Endothelial cell of umbilical vein (primary cell): Measurements from ENCODE around the gene ZBTB20. TPM values are rescaled to one million over a fixed set of nuclear protein-coding genes. Genes with fewer than 3 reads are reported as not detected.

Source experiments
- BruUV-seq: library from RNA; stranded (reverse); fragments of 400-500 nt; replicated peaks from 2 replicates; lab custom pipeline; 2021; lab: Mats Ljungman, UMichigan
- CTCF ChIA-PET: fragments of 300-600, 350-600 bp; sonication (Branson Sonifier 250); formaldehyde crosslinking; loops from one replicate; lab custom pipeline; 2021; ENCODE audit warnings: antibody characterized with exemption, inconsistent platforms; lab: Charles Lee
- POLR2A ChIA-PET: fragments of 300-600, 350-600 bp; sonication (Branson Sonifier 250); formaldehyde crosslinking; loops from one replicate; lab custom pipeline; 2021; ENCODE audit warnings: antibody characterized with exemption, inconsistent platforms; lab: Charles Lee
- DNase-seq: peaks from one replicate; pipeline ENCODE4 v3.0.0-alpha.2; 2011; ENCODE audit warnings: low read depth, low spot score
- FAIRE-seq: peaks from 2 replicates; lab custom pipeline; 2011; peaks lifted over from hg19 to GRCh38; lab: Jason Lieb, UNC
- H2AFZ ChIP-seq: 2 replicates; pipeline ENCODE4 v1.6.0; 2012; ENCODE audit warnings: low read depth, low read length, control low read depth, inconsistent platforms
- H3K27ac ChIP-seq: 2 replicates; pipeline ENCODE4 v1.5.1; 2011; ENCODE audit warnings: low read depth, mild to moderate bottlenecking, control low read depth, low read length, moderate library complexity; ENCODE audit not compliant: insufficient read depth
- H3K27me3 ChIP-seq, 2 experiments: 2 replicates each; pipeline versions ENCODE4 v1.6.0 to v1.6.1; 2011; ENCODE audit warnings: low read length in 2 of 2, mixed read lengths in 1 of 2; ENCODE audit not compliant: control insufficient read depth in 2 of 2, insufficient read depth in 2 of 2
- H3K36me3 ChIP-seq, 2 experiments: 2 replicates in 1 of 2; 3 replicates in 1 of 2; pipeline ENCODE4 v1.5.1; 2011; ENCODE audit warnings: low read length in 2 of 2, mild to moderate bottlenecking in 1 of 2, moderate library complexity in 1 of 2; ENCODE audit not compliant: control insufficient read depth in 2 of 2, insufficient read depth in 2 of 2; ENCODE audit errors: extremely low read depth in 1 of 2
- H3K4me1 ChIP-seq: 3 replicates; pipeline ENCODE4 v1.5.1; 2011; ENCODE audit warnings: mild to moderate bottlenecking, low read length; ENCODE audit not compliant: control insufficient read depth, insufficient read depth; ENCODE audit errors: extremely low read depth
- H3K4me2 ChIP-seq: 2 replicates; pipeline ENCODE4 v1.6.1; 2011; ENCODE audit warnings: low read length, control low read depth, mixed read lengths; ENCODE audit not compliant: insufficient read depth
- H3K4me3 ChIP-seq, 3 experiments: fragments of 200-600 bp in 1 of 3; sonication (generic), shearing (Covaris generic) in 1 of 3; replicated peaks in 1 of 3; 2 replicates each; pipeline ENCODE4 v1.5.1; 2011 to 2016; ENCODE audit warnings: control low read depth in 3 of 3, low read length in 3 of 3, mild to moderate bottlenecking in 2 of 3, inconsistent platforms in 1 of 3, low read depth in 1 of 3, moderate library complexity in 1 of 3; ENCODE audit not compliant: insufficient read depth in 1 of 3
- H3K79me2 ChIP-seq: 2 replicates; pipeline ENCODE4 v1.6.0; 2012; ENCODE audit warnings: low read length, inconsistent platforms; ENCODE audit not compliant: control insufficient read depth, insufficient read depth
- H3K9ac ChIP-seq: replicated peaks from 2 replicates; pipeline ENCODE3; 2011; ENCODE audit warnings: low read length, control low read depth; ENCODE audit not compliant: insufficient read depth; ENCODE audit errors: extremely low read depth
- H3K9me1 ChIP-seq: replicated peaks from 3 replicates; pipeline ENCODE4 v1.6.0; 2011; ENCODE audit warnings: mild to moderate bottlenecking, low read length; ENCODE audit not compliant: control insufficient read depth, insufficient read depth; ENCODE audit errors: extremely low read depth
- H3K9me3 ChIP-seq: replicated peaks from 2 replicates; pipeline ENCODE4 v1.5.1; 2012; ENCODE audit warnings: low read length, inconsistent platforms; ENCODE audit not compliant: control insufficient read depth, insufficient read depth
- H4K20me1 ChIP-seq: replicated peaks from 2 replicates; pipeline ENCODE3; 2011; ENCODE audit warnings: mild to moderate bottlenecking, low read length; ENCODE audit not compliant: control insufficient read depth, insufficient read depth; ENCODE audit errors: extremely low read depth
- CTCF ChIP-seq, 2 donors: IDR thresholded peaks; 1 replicate in 1 of 2; 2 replicates in 1 of 2; pipeline ENCODE4 v1.5.1; 2011; ENCODE audit warnings: low read length in 2 of 2, mild to moderate bottlenecking in 2 of 2, moderate library complexity in 2 of 2, control low read depth in 1 of 2, inconsistent platforms in 1 of 2, low read depth in 1 of 2; ENCODE audit not compliant: insufficient read depth in 1 of 2; ENCODE audit errors: extremely low read depth in 1 of 2
- EZH2 ChIP-seq: IDR thresholded peaks from 2 replicates; pipeline ENCODE4 v1.6.1; 2012; ENCODE audit warnings: borderline replicate concordance, low read depth, mild to moderate bottlenecking, moderate library complexity, low read length, inconsistent platforms; ENCODE audit not compliant: severe bottlenecking
- FOS ChIP-seq: IDR thresholded peaks from 2 replicates; pipeline ENCODE4 v1.6.1; 2011; ENCODE audit warnings: mild to moderate bottlenecking, low read length, moderate library complexity, borderline replicate concordance; ENCODE audit not compliant: insufficient read depth
- JUN ChIP-seq: IDR thresholded peaks from 2 replicates; pipeline ENCODE4 v1.6.1; 2011; ENCODE audit warnings: borderline replicate concordance, low read depth; ENCODE audit not compliant: insufficient read length, insufficient read depth
- MAX ChIP-seq: IDR thresholded peaks from 2 replicates; pipeline ENCODE4 v1.6.1; 2011; ENCODE audit not compliant: insufficient read depth, insufficient read length
- MYC ChIP-seq: IDR thresholded peaks from one replicate; pipeline ENCODE4 v1.6.1; 2011; ENCODE audit warnings: mild to moderate bottlenecking, low read depth, low read length
- POLR2A ChIP-seq: IDR thresholded peaks from 2 replicates; pipeline ENCODE4 v1.6.1; 2012; ENCODE audit warnings: low read depth, mild to moderate bottlenecking, control low read depth, low read length
- dilution Hi-C: fragments of 300-500 bp; cut with MboI; formaldehyde crosslinking; loops from one replicate; pipeline ENCODE4 v1.15.0; 2019; ENCODE audit warnings: low sequenced_read_pairs; ENCODE audit not compliant: extremely low pct_ligation_motif_present
- intact Hi-C: fragments of 100-400 bp; cut with micrococcal nuclease; formaldehyde crosslinking; loops from one replicate; pipeline ENCODE4 v1.10.0; 2022
- polyA plus RNA-seq, 4 experiments: library from polyadenylated mRNA; depleted of rRNA in 3 of 4; stranded (reverse) in 3 of 4; unstranded in 1 of 4; fragments of >200 nt; gene quantifications; 2 replicates each; pipeline versions ENCODE4 v1.2.1 to v1.2.3, GENCODE V29; 2011 to 2012; ENCODE audit warnings: missing spikeins in 1 of 4
- total RNA-seq: library from RNA; stranded (reverse); gene quantifications from 2 replicates; pipeline ENCODE4 v1.2.3, GENCODE V29; 2021

ZBTB20 gene
- total and polyA plus RNA-seq, 2 donors (not counting 3 experiments of a cell fraction or from before 2014, with no cell fraction given) = 2.1 to 20.5 TPM

DNA sequence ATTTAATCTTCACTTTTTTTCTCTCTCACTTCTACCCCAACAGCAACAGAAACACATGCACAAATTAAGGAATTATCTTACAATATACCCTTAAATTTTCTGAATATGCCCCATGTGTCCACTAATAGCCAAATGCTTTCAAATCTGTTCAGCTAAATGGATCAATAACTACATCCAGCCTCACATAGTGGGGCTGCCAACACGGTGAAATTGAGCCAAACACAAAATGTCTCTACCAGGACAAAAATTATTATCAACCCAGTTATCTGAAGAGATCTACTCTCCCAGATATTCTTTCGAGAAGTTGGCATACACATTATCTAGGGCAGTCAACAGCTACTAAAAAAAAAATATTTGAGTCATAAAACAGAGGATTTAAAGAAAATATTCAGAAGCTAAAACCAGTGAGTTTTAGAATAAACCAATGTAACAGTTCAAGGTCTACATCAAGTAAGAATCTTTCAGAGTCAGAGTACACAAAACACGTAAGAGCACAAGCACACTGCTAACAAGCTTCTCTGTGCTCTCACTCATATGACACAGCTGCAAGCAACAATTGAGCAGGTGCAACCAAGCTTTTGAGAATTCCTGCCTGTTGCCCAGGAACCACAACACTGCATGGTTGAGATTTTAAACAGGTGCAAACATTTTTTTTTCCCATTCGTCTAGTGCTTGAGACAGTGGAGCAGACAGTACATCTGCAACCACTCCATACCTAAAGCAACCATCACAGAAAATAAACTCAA is 247.7 kb downstream of the ZBTB20 start:
- Histone ChIP-seq H3K27me3 (no peaks in the 10 kb centered on the region), H3K4me1 (no peaks in the 10 kb centered on the region), H3K36me3 (no peaks in the 10 kb centered on the region), H3K9me1 (no peaks in the 10 kb centered on the region), H3K27ac (no peak overlapping the region), H2AFZ (no peak overlapping the region), H4K20me1 (no peaks in the 10 kb centered on the region), H3K4me2 (no peak overlapping the region), H3K9ac (no peak overlapping the region), H3K79me2 (no peaks in the 10 kb centered on the region), H3K9me3 (no peaks in the 10 kb centered on the region), H3K4me3 (no peak overlapping the region)
- TF ChIP-seq POLR2A (no peak), EZH2 (no peak), MYC (no peak), CTCF (IDR thresholded peaks at IDR 0.05; ENCODE audit: extremely low read depth in 1 of 2, insufficient read depth in 1 of 2, low read depth in 1 of 2, low read length in 2 of 2) (no peak), JUN (no peak), FOS (no peak), MAX (no peak)
- dilution Hi-C loops (no loop called here), intact Hi-C loops (no loop called here)
- BruUV-seq = no TSS peak
- no peak for DNase-seq
- POLR2A ChIA-PET = no interaction called here
- FAIRE-seq = no peak
- CTCF ChIA-PET = no interaction called here
